H1 (cell line): ENCODE data around the gene ZNF516.

Source experiments
- BACH1 ChIP-seq: IDR thresholded peaks from 2 replicates; pipeline ENCODE4 v1.6.1; 2012; ENCODE audit warnings: low read length, improper control_type of control experiment
- CHD1 ChIP-seq: IDR thresholded peaks from 2 replicates; pipeline ENCODE4 v1.6.1; 2012; ENCODE audit warnings: low read depth, low read length, improper control_type of control experiment
- EP300 ChIP-seq, 2 experiments: IDR thresholded peaks; 1 replicate in 1 of 2; 2 replicates in 1 of 2; pipeline ENCODE4 v1.6.1; 2011 to 2012; ENCODE audit warnings: low read depth in 2 of 2, low read length in 2 of 2, mild to moderate bottlenecking in 2 of 2, borderline replicate concordance in 1 of 2, inconsistent platforms in 1 of 2, moderate library complexity in 1 of 2
- EZH2 ChIP-seq: fragments of 200-600 bp; sonication (generic); IDR thresholded peaks from 2 replicates; pipeline ENCODE4 v1.7.1; 2012; ENCODE audit warnings: low read depth, mild to moderate bottlenecking, moderate library complexity, low read length, inconsistent platforms; ENCODE audit not compliant: severe bottlenecking
- JUN ChIP-seq: IDR thresholded peaks from 2 replicates; pipeline ENCODE4 v1.6.1; 2011; ENCODE audit warnings: low read depth, mild to moderate bottlenecking, improper control_type of control experiment, low read length
- JUND ChIP-seq: IDR thresholded peaks from 2 replicates; pipeline ENCODE4 v1.6.1; 2011; ENCODE audit warnings: mild to moderate bottlenecking, improper control_type of control experiment, low read length
- NRF1 ChIP-seq: IDR thresholded peaks from 2 replicates; pipeline ENCODE4 v1.6.1; 2011; ENCODE audit warnings: mild to moderate bottlenecking, low read depth, low read length, improper control_type of control experiment
- POLR2A ChIP-seq, 2 experiments: IDR thresholded peaks; 1 replicate in 1 of 2; 2 replicates in 1 of 2; pipeline ENCODE4 v1.6.1; 2011; ENCODE audit warnings: low read depth in 2 of 2, low read length in 2 of 2, mild to moderate bottlenecking in 2 of 2; ENCODE audit errors: control extremely low read depth in 1 of 2
- RNF2 ChIP-seq: fragments of 200-900, 300-1000 bp; sonication (generic); IDR thresholded peaks from 2 replicates; pipeline ENCODE4 v1.7.1; 2016; ENCODE audit warnings: borderline replicate concordance, low read depth, mild to moderate bottlenecking, antibody characterized with exemption, low read length; ENCODE audit not compliant: poor library complexity, severe bottlenecking; ENCODE audit errors: missing control alignments
- TAF1 ChIP-seq: IDR thresholded peaks from 2 replicates; pipeline ENCODE4 v1.6.1; 2011; ENCODE audit warnings: mild to moderate bottlenecking, low read depth, low read length
- YY1 ChIP-seq: IDR thresholded peaks from 2 replicates; pipeline ENCODE4 v1.6.1; 2011; ENCODE audit warnings: low read depth, mild to moderate bottlenecking, low read length
- TF ChIP-seq, protein P1 (sequence below), 3 experiments: IDR thresholded peaks; 1 replicate in 2 of 3; 2 replicates in 1 of 3; pipeline versions ENCODE4 v1.5.1 to v1.6.1; 2011; ENCODE audit warnings: low read length in 3 of 3, mild to moderate bottlenecking in 3 of 3, inconsistent platforms in 2 of 3, low read depth in 1 of 3, moderate library complexity in 1 of 3; ENCODE audit not compliant: insufficient read depth in 1 of 3; ENCODE audit errors: control extremely low read depth in 1 of 3
- TF ChIP-seq, protein P2 (sequence below): IDR thresholded peaks from 2 replicates; pipeline ENCODE4 v1.6.1; 2012; ENCODE audit warnings: inconsistent platforms

DNA sequence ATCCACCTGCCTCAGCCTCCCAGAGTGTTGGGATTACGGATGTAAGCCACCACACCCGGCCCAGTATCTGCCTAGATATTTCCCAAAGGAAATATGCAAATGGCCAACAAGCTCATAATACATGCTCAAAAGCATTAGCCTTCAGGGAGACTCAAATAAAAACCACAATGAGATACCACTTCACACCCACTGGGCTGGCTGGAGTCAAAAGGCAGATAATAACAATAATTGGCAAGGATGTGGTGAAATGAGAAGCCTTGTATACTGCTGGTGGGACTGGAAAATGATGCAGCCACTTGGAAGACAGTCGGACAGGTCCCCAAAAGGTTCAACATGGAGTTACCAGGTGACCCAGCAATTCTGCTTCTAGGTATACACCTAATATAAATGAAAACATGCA lies 20.5 kb upstream of the ZNF516 start:
- TF ChIP-seq, protein P1, sequence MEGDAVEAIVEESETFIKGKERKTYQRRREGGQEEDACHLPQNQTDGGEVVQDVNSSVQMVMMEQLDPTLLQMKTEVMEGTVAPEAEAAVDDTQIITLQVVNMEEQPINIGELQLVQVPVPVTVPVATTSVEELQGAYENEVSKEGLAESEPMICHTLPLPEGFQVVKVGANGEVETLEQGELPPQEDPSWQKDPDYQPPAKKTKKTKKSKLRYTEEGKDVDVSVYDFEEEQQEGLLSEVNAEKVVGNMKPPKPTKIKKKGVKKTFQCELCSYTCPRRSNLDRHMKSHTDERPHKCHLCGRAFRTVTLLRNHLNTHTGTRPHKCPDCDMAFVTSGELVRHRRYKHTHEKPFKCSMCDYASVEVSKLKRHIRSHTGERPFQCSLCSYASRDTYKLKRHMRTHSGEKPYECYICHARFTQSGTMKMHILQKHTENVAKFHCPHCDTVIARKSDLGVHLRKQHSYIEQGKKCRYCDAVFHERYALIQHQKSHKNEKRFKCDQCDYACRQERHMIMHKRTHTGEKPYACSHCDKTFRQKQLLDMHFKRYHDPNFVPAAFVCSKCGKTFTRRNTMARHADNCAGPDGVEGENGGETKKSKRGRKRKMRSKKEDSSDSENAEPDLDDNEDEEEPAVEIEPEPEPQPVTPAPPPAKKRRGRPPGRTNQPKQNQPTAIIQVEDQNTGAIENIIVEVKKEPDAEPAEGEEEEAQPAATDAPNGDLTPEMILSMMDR (IDR thresholded peaks at IDR 0.05; ENCODE audit: control extremely low read depth in 1 of 3, insufficient read depth in 1 of 3, low read depth in 1 of 3, low read length in 3 of 3), result no peak
- TF ChIP-seq TAF1 (no peak), EP300 (IDR thresholded peaks at IDR 0.05; ENCODE audit: borderline replicate concordance in 1 of 2, low read depth in 2 of 2, low read length in 2 of 2) (no peak), YY1 (no peak), EZH2 (no peak), RNF2 (no peak), POLR2A (IDR thresholded peaks at IDR 0.05; ENCODE audit: control extremely low read depth in 1 of 2, low read depth in 2 of 2, low read length in 2 of 2) (no peak), CHD1 (no peak), NRF1 (no peak), JUND (no peak), JUN (no peak), BACH1 (no peak)
- TF ChIP-seq, protein P2, sequence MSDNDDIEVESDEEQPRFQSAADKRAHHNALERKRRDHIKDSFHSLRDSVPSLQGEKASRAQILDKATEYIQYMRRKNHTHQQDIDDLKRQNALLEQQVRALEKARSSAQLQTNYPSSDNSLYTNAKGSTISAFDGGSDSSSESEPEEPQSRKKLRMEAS, result no peak
